Astrocyte of the hippocampus (primary cell): ENCODE measurements around the gene SGTA.
"Not testable (repeated sequence)": the region's sequence is repeated elsewhere in the genome, so short reads cannot be mapped to it uniquely, and the experiment has no call there.

Experiments
- DNase-seq: peaks from one replicate; pipeline ENCODE4 v3.0.0; 2011; ENCODE audit warnings: low read depth, low spot score

Gene SGTA

DNA sequence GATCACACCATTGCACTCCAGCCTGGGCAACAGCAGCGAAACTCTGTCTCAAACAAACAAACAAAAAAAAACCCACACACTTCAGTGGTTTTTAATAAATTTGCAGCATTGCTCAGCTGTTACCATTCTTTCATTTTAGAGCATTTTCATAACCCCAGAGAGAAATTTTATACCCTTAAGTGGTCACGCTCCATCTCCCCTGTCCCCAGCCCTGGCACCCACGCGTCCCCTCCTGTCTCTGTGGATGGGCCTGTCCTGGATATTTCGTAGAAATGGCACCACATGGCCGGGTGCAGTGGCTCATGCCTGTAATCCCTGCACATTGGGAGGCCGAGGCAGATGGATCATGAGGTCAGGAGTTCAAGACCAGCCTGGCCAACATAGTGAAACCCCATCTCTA, 10.1 kb upstream of the SGTA start:
- DNase-seq, result no peak

DNA sequence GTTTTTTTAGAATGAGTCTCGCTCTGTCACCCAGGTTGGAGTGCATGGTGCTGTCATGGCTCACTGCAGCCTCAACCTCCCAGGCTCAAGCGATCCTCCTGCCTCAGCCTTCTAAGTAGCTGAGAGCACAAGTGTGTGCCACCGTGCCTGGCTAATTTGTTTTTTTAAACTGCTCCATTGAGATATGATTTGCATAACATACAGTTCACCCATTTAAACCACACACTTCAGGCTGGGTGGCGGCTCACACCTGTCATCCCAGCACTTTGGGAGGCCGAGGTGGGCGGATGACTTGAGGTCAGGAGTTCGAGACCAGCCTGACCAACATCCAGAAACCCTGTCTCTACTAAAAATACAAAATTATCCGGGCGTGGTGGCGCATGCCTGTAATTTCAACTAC, 9.6 kb upstream of the SGTA start:
- DNase-seq, result not testable (repeated sequence)

DNA sequence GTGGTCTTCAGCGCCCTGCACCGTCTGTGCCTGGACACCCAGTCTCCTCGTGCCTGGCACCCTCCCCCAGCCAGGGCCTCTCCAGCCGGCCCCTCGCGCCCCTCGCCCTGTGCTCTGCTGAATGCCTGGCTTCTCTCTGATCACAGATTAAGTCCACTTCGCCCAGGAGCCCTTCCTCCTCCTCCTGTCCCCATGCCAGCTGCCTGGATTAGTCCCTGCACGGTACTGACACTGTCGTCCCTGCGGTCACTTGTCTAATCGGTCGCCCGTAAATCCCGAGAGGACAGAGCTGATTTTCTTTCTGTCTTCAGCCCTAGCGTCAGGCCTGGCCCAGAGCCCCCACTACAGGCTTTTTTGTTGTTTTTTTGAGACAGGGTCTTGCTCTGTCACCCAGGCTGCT, 8.8 kb upstream of the SGTA start:
- no peak for DNase-seq

DNA sequence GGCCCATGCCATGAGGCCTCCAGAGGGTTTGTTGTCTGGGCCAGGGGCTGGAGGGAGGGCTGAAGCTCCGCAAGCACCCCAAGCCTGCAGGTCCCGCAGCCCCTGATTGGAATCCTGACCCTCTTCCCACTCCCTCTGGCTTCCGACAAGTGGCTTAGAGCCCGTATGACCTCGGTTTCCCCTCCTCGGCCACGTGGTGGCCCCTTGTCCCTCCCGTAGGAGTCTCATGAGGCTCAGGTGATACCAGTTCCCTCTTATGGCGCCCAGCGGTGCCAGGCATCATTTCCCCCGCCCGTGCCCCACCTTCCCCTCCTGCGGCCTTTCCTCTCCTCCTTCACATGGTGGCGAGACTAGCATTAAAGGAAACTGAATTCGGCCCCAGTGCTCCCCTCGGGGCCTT, 8.4 kb upstream of the SGTA start:
- no peak for DNase-seq

DNA sequence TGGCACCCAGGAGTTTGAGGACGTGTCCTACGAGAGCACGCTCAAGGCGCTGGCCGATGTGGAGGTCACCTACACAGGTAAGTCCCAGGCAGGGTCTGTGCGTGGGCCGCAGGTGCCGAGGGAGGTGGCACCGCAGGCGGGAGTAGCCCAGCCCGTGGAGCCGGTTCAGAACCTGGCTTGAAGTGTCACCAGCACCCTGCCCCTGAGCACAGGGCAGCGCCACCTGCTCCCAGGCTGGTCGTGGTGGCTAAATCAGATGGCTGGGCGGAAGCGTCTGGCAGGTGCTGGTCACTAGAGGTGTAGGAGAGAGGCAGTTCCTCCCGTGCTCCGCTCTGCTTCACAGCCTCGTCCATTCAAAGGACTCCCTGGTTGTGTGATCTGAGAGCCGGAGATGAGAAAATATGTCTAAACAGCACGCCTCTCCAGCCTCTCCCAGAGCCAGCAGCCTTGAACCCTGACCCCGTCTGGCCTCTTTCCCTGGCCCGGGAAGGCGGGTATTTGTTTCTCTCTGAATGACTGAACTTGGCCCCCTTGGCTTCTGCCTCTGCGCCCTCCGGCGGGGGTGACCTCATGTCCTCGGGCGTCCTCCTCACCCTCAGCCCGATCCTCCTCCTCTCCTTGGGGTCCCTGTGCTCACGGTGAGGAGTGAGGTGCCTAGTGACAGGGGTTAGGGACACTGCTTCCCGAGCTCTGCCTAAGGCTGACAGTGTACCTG, 7.6 kb upstream of the SGTA start:
- no peak for DNase-seq

DNA sequence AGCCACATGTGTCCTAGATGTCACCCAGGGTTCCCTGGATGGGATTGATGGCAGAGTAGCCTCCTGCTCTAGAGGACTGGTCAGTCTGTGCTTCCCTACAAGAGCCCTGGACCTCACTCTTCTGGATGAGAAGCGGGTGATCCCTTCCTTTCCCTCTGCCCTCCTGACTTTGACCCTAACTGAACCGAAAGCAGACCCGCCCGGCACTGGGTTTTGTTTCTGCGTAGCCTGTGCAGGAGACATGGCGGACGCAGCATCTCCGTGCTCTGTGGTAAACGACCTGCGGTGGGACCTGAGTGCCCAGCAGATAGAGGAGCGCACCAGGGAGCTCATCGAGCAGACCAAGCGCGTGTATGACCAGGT, 7.1 kb upstream of the SGTA start:
- DNase-seq, result no peak

DNA sequence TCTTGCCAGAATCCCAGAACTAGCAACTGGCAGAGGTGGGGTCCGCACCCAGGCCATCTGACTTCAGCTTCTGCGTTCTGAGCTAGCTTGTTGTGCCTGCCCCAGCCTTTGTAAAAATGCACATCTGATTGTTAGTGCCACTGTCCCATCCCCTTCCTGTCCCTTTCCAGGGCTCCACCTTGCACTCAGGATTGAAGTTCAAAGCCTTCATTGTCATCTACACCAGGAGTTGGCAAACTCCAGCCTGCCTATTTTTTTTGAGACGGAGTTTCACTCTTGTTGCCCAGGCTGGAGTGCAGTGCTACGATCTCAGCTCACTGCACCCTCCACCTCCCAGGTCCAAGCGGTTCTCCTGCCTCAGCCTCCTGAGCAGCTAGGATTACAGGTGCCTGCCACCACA, 5.2 kb upstream of the SGTA start:
- no peak for DNase-seq

DNA sequence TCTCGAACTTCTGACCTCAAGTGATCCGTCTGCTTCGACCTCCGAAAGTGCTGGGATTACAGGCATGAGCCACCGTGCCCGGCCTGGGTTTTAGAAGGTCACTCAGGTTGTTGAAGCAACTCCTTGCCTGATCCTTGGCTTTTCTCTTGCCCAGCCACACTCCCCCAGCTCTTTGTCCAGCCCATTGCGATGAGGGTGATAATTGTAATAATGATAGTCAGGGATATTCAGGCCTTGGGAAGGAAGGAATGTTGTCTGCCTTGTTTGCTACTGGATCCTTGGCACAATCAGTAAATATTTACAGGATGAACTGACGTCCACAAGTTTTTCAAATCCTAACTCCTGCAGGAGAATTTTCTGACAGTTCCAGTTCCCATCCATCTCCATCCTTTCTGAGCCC, 4.0 kb upstream of the SGTA start:
- no peak for DNase-seq

DNA sequence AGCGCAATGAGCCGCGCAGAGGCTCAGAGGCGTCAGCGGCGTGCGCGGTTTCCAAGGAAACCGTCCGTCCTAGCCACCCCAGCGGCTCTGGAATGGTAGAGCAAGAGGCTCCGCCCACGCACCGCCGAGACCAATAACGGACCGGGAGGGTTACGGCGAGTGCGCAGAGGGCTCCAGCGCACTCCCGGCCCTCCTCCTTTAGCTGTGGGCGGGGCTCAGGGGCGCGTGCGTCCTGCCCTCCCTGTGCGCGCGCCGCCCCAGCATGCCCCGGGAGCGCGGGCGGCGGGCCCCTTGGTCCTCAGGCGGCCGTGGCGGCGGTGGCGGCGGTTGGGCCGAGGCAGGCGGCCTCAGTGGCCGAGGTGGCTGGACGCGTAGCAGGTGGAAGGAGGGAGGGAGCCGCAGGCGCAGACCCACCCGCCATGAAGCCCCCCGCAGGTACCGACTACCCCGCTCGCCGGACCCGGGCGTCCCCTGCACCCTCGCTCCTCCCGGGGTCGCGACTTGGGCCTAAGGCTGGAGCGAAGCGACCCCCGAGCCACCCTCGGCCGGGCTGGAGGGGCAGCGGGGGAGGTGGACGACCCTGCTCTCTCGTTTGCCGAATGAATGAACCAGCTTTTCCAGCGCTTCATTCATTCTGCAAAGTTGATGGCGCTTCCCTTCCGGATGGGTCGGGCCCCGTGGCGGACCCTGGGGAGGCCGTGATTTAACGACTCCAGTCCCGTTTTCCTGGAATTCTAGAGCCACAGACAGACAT, 2.3 kb upstream of the SGTA start, which contains the start of gene THOP1:
TSS of gene THOP1 (plus strand) at position 260 of the 754 bp plus-strand sequence. CDS start at position 420, 160 bp downstream.
- peak; percentile 100 for DNase-seq

DNA sequence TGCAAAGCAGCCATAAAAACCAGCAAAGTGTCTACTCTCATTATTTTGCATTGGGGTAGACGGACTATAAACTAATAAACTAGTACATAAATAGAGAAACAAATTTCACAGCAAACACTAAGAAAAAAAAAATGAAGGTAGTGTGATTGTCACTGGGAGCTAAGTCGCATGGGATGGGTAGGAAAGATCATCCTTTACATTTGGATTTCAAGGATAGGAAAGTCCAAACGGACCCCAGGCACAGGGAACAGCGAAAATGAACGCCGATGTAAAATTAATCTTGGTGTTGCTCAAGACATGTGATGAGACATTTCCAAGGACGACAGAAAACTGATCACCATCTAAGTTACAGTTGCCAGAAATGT, 690 bp upstream of the SGTA start:
- no peak for DNase-seq

DNA sequence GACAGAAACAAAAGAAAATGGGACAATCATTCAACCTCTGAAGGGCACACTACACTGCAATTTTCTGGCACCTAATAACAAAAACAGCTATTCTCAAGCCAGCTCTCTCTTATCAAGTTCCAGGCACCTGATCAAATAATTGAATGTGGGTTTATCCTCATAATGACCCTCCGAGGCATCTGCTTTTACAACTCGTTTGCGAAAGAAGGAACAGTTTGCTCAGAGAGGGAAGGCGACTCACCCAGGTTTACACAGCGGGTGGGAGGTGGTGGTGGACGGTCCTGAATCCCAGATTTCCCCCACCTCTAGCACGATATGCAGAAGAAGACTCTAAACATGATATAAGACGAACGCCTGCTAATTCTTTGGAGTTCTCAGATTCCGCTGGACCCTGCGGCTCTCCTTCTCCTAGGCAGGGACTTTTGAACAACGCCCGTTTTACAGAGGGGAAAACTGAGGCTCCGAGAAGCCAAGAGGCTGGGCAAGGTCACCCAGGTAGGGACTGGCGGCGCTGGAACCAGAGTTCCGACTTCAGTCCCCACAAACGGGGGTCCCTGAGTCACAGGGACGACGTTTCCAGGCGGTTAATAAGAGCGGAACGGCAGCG, 641 bp downstream of the SGTA start:
- no peak for DNase-seq

DNA sequence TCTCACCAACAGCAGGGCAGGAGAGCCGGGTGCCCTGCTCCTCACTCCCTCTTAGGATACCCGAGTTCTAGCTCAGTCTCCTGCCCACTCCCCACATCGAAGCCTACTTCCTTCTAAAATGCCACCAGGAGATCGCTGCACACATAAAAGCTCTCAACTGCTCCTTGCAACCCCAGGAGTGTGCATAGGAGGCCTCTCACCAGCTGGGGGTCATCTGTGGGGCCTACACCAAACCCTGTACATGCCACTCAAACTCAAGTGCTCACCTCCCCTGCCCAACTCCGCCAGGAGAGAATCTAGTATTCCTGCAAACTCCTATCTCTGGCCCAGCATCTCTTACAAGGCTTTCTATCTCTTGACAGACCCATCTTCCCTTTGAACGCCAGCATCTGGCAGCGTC, 2.8 kb downstream of the SGTA start:
- DNase-seq, result no peak

DNA sequence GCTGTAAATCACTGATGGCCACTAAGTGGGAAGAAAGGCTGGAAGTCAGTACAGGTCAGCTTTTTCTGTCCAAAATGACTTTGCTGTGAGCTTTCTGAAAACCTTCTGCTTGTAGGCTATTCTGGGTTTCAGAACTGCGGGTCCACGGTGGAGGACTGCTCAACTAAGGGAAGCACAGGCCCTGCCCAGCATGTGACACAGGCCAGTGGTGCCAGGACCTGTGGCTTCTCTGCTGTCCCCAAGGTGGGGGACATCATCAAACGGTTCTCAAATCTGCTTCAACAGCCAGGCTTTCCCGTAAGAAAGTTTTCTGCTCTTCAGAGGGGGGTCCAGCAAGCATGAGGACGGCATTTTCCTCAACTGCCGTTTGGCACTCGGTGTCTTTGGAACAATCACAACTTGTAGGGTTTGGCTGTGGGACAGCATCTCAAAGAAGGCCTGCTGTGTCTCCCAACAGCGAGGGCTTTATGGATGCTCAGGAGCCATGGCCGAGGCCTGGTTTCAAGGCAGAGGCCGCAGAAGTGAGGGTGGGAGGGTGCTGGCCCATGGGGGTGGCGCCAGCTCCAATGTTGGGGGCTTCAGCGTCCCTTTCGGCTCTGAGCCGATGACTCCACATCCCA, 3.8 kb downstream of the SGTA start:
- DNase-seq, result no peak

DNA sequence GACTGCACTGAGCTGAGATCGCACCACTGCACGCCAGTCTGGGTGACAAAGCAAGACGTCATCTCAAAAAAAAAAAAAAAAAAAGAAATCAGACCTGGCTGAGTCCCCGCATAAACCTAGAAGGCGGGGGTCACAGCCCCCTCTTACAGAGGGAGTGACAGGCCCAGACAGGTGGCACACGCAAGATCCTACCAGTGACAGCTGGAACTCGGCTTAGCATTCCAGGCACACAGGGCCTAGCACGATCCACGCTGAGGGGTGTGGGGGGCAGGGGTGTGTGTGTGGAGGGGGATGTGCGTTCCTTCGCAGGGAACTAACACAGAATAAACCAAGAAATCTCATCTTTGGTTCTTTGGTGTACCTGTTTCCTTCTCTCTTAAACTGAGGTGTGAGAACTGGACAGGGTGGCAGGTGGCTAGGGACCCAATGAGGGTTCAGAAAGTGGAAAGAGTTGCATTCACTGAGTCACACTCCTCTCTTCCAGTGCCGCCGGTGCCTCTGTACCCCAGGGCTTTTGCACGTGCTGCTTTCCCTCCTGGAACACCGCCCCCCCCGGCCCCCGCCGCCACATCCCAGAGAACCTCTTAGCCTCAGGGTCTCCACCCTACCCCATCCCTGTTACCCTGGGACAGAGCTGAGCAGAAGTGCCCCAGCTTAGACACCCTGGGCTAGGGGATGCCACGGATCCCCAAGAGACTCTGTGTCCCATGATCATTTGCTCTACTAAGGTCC, 5.0 kb downstream of the SGTA start:
- no peak for DNase-seq

DNA sequence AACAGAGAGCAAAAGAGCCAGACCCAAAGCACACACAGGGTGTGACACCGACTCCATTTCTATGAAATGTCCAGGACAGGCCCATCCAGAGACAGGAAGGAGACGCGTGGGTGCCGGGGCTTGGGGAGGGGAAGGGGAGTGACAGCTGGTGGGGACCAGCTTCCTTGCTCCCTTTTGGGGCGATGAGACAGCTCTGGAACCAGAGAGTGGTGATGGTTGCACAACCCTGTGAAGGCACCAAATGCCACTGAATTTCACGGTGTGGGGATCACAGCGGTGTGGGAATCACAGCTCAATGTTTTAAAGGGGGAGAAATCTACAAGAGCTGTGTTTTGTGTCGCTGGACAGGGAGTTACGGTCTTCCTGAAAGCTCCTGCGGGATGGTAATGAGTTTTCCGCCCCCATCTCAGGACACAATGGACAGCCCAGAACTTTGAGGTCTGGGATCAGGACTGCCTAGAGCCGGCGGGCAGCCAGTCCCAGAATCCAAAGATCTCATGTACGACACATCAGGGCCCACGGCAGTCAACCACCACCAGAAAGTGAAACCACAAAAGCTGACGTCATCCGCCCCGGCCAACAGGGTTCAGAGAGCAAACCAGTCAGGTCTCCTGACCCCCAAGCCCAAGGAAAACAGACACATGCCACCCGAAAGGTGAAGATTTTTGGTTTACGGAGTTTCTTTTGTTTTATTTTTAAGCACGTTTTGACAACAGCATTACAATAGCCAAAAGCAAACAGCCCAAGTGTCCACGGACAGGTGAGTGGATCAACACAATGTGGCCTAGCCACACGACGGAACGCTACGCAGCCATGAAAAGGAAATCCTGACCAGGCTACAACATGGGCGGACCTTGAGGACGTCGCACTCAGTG, 7.3 kb downstream of the SGTA start:
- peak; percentile 69 for DNase-seq

DNA sequence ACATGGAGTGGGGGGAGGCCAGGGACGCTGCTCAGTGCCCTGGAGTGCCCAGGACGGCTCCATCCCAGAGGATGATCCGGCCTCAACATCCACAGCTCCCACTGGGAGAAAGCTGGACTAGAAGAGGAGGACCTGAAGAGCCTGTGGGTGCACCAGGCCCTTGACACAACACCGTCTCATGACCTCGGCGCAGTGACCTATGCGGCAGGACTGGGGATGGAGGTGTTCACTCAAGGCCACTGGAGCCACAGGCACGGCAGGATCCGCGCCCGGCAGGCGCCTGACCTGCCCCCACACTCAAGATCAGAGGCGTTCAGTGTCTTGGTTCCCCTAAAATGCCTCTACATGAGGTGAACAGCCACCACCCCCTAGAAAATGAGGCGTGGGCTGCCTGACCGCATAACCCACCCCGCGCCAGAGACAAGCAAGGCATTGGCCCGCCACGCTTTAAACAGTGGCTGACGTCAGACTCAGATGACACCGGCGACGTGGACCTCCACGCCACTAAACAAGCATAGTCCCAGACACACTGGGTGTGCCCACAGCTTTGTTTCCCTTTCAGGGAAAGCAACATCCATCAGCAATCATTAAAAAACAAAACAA, 8.0 kb downstream of the SGTA start:
- DNase-seq, result no peak

DNA sequence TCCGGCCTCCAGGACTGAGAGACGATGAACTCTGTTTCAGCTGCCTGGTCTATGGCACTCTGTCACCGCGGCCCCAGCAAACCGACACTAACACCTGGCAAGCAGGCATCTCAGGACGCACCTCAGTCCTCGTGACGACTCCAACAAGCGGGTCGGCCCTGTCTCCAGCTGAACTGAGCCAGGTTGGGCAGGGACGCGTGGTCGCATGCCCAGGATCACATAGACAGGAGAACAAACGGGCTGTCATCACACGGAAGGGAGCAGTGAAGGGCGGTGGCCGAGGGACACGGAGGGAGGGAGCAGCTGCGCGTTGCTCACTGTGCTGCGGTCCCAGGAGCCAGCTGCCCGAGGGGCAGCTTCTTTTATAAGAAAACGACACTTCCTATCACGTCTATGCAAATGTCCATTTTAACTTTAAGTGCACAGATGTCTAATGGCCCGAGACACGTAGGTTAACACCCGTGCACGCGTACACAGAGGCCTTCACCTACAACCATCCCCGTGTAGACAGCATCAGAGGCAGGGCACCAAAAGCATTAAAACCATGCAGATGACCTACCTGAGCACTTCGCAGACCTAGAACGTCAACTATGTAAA, 8.9 kb downstream of the SGTA start:
- DNase-seq, result no peak

DNA sequence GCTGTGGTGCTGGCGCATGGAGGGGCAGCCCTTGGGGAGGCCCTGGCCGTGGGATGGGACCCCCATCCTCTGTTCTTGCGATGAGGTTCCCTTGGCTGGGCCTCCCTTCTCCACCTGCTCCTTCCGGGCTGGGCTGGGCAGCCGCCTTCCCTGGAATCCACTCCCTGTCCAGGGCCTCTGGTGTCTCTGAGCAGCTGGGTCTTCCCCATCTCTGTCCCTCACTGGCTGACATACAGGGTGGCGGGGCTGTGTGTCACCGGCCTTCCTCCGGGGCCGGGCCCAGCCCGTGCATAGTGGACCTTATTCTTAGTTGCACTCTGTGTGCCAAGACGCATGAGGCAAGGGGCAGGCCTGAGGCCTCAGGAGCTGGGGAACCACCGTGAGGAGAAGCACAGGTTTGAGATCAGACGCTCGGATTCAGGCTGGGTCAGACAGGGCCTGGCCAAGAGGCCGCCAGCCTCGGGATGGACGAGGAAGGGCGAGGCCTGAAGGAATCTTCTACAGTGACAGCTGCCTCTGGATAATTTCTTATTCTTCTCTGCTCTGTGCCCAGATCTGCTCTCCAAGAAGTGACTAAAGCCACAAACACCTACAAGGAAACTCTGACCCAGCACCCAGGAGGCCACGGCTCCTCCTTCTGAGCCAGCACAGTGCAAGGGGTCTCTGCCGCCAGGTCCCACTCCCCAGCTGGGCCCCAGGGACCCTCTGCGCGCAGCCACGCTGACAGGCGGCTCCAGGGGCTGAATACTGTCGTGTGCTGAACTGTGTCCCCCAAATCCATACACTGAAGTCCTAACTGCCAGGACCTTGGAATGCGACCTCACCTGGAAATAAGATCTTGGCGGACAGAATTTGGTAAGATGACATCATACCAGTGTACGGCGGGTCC, 11.0 kb downstream of the SGTA start:
- DNase-seq, result no peak
